Non-pigmented ciliary epithelial cell (primary cell): Measurements from ENCODE around the gene MRPL39.

ENCODE experiments used
- DNase-seq: peaks from one replicate; pipeline ENCODE4 v3.0.0-alpha.2; 2010; ENCODE audit warnings: low read depth

MRPL39 gene

DNA sequence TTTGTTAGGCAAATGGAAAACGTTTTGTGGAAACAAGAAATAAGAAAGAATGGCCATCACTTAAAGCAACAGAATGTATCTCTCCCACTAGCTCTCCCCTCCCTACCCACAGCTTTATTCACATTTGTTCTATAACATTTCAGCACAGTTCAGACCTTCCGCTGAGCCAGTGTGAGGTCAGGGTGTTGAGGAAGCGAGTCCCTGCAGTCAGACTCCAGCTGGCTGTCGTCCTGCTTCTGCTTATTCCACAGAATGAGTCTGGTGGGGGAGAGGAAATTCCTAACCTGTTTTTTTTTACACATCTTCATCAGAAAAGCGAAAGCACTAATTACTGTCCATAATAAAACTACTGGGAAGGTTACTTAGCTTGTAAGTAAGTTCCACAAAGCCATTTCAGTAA lies 39.0 kb downstream of the MRPL39 start:
- DNase-seq = peak; percentile 61

DNA sequence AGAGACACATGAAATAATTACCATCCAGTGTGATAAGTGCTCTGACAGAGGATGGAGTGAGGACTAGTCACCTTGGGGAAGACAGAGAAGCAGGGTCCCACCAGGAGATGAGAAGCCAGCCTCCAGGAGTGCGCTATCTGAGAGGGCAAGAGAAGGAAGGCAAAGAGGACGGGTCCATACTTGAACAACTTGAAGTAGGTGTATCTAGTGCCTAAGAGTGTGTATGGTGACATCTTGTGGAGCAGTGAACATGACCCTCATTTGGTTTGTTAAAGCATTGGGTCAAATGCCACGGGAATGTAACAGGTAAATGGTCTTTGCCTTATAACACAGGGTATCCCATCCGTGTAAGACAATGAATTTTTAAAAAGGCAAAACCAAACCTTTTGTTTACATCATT lies 39.8 kb downstream of the MRPL39 start:
- no peak for DNase-seq

DNA sequence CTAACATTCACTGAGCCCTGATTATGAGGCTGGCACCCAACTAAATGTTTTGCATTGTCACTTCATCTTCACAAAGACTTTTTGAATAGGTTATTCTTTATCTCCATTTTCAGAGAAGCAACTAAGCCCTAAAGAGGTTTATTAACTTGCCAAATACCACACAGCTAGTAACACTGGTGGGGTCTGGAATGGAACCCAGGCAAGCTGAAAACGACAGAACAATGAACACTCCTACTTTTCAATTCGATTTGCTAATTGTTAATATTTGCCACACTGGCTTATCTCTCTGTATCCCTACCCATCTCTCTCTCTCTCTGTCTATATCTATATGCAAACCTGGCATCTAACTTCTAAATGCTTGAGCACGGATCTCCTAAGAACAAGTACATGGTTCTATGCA lies 40.6 kb downstream of the MRPL39 start:
- DNase-seq = no peak

DNA sequence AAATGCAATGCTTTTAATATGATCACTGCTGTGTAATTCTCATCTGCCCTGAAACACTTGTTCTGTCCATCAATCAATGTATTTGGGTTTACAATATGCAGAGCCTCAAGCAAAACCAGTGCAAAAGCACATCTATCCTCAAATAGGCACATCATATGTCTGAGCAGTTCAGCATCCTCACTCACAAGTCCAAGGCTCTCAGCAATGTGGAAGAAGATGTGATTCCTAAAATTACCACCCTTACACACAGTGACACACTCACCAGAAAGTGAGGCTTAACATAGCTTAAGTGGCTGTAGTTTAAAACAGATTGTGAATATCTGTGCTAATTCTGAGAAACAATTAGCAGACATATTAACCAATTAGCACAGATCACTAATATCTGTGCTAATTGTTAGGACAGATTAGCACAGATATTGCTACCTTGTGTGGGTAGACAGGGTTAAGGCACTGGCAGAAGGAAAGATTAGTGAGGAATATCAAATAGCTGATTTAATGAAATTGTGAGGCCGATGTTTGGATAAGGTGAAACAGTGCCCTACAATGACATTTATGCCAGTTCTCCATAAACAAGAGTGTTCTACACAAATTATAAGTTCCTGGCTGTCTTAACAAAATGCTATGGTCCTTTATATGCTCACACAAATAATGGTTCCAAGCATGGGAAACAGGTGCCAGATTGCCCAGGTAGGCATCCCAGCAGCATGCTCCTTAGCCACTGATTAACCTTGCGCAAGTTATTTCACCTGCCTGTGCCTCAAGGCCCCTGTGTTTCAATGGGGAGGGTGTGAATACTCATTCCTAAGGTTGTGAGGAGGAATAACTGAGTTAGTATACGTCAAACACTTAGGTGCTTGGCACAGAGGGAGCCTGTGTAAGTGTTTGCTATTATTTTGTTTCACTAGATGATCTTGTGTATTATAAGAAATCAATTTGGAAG lies 41.7 kb downstream of the MRPL39 start:
- DNase-seq = no peak

DNA sequence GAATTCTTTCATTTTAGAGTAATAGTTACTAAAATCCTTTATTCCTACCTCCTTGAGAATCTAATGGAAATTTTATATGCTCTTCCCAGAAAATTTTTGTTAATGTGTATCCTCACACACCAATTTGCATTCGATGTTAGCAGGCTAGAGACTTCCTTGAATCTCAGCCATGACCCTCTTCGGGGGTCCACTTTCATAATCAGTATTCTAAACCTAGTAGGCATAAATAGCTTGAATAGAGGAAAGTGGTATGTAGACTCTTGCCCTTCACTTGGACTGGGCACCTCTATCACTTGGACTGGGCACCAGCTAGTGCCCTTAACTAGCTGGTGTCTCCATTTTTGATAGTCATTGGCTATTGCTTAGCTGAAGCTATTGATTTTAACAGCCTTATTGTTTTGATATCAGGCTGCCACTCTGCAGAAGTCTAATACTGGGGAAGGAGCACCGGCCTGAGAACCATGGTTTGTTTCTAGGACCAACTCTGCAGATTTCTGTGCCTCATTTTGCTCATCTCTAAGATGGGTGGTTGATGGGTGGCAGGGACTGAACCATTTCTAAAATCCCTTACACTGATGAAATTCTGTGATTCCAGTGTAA lies 42.8 kb downstream of the MRPL39 start:
- DNase-seq = no peak

DNA sequence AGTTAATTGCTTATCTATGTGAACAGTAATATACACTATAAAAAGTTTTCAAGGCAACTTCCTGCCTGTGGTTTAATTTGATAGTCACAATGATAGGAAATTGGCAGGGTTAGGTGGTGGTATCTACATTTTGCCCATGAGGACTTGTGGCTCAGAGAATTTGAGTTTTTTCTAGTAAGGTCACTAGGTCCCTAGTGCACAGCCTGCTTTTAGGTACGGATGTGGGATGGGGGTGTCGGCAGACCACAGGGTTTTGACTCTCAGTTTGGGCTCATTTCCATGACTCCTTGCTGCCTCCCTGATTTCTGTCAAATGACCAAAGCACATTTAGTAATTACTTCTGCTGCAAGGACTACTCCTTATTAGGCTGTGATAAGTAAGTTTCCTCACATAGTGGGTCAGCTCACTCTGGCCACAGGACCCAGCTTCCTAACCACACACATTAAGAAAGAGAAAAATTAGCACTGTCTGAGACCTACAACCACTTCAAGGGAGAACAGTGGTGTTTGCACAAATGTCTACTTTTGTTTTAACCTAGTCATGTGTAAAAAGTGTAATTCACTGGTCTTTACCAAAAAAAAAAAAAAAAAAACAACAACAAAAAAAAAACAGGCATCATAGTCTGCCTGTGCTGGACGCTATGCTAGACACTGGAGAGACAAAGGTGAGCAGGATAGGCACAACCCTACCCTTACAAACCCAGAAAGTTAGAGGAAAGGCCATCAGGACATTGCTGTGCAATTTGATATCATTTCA lies 43.7 kb downstream of the MRPL39 start:
- no peak for DNase-seq

DNA sequence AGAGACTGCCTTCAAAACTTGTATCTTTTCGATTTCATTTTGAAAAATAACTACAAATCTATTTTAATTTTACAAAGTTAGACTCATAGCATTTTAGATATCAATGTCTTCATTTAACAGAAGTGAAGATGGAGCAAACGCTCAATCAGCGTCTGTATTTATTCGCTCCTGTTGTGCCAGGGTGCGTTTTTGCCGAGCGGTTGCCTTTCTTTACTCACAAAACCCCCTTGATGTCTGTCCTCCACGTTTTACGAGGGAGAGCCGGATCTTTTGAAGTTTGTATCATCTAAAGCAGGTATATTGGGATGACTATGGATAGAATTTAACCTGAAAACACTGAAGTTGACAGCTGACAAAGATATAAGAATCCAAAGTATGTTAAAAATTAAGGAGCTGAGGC lies 44.6 kb downstream of the MRPL39 start:
- DNase-seq = no peak

DNA sequence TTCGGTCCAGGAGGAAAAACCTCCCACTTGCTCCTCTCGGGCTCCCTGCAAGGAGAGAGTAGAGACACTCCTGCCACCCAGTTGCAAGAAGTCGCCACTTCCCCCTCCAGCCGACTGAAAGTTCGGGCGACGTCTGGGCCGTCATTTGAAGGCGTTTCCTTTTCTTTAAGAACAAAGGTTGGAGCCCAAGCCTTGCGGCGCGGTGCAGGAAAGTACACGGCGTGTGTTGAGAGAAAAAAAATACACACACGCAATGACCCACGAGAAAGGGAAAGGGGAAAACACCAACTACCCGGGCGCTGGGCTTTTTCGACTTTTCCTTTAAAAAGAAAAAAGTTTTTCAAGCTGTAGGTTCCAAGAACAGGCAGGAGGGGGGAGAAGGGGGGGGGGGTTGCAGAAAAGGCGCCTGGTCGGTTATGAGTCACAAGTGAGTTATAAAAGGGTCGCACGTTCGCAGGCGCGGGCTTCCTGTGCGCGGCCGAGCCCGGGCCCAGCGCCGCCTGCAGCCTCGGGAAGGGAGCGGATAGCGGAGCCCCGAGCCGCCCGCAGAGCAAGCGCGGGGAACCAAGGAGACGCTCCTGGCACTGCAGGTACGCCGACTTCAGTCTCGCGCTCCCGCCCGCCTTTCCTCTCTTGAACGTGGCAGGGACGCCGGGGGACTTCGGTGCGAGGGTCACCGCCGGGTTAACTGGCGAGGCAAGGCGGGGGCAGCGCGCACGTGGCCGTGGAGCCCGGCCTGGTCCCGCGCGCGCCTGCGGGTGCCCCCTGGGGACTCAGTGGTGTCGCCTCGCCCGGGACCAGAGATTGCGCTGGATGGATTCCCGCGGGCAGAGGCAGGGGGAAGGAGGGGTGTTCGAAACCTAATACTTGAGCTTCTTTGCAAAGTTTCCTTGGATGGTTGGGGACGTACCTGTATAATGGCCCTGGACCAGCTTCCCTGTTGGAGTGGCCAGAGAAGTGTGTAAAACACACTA lies 45.3 kb downstream of the MRPL39 start:
- DNase-seq = no peak

DNA sequence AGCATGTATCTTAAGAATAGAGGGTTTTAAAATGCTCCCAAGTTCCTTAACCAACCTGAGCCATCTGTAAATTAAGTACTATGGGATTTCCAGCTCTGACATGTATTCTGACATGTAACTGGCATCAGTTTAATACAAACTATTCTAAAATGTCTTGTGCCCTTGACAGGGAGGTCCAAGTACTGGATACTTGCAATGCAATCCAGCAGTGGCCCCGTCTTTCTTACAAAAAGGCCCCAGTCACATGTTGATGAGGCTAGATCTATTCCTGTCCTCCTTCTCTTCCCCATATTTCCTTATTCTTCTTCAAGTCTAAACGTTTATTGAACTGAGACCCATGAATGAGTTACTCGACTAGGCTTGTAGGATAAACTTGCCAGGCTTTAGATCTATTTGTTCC lies 46.4 kb downstream of the MRPL39 start:
- no peak for DNase-seq

DNA sequence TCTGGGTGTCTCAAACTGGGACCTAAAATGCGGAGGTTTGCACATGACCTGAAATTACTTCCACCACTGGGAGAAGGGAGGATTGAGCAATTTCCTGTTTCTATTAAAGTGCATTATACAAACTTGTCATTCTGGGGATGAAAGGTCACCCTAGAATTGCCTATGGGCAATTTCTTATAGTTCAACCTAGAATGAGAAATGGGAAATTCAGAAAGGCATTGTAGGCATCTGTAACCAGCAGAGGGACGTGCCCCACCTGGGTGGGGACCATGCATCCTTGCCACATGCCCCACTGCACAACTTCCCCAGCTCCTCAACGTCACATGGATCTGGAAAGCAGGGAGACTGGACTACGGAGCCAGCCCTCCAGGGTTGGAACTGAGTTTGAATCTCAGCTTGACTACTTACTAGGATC lies 47.0 kb downstream of the MRPL39 start:
- DNase-seq = no peak

DNA sequence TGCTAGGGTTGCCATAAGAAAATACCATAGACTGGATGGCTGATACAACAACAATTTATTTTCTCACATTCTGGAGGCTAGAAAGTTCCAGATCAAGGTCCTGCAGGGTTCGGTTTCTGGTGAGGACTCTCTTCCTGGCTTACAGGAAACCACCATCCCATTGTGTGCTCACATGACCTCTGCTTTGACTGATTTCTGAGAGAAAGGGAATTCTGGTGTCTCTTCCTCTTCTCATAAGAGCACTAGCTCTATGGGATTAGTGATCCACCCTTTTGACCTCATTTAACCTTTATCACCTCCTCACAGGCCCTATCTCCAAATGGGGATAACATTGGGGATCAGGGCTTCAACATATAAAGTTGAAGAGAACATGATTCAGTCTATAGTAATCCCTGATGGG lies 47.5 kb downstream of the MRPL39 start:
- DNase-seq = no peak

DNA sequence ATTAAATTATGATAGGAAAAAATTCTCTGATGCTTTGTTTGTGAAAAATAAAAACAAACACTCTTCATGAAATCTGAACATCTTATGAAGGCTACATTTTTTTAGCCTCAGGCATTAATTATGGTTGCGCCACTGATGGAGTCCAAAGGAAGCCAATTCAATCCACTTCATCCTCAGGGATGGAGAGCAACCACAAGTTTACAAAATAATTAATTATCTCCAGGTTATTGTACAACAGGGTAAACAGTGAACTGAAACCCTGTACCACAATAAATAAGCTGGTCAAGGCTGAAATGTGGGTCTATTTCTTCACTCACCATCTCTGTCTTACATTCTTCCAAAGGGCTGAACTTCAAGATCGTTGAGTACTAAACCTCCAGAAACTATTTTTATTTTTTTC lies 49.2 kb downstream of the MRPL39 start:
- no peak for DNase-seq

DNA sequence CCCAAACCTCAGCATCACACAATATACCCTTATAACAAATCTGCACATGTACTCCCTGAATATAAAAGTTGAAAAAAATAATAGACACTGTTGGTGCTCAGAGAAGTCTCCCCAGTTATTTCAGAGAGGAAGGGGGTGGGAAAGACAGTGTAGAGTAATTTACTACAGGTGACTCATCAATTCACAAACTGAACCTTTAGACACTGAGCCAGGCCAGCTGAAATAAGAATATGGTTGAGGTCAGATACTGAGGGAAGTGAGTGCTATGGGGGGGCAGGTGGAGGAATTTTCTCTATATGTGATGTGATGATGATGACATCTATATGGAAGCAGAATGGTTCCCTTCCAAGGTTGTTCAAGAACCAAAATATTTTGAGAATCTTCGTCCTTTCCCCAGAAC lies 50.1 kb downstream of the MRPL39 start:
- DNase-seq = no peak

DNA sequence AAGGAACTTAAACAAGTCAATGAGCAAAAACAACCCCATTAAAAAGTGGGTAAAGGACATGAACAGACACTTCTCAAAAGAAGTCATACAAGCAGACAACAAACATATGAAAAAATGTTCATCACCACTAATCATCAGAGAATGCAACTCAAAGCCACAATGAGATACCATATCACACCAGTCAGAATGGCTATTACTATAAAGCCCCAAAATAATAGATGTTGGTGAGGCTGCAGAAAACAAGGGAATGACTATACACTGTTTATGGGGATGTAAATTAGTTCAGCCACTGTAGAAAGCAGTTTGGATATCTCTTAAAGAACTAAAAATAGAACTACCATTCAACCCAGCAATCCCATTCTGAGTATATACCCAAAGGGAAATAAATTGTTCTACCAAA lies 51.2 kb downstream of the MRPL39 start:
- DNase-seq = no peak

DNA sequence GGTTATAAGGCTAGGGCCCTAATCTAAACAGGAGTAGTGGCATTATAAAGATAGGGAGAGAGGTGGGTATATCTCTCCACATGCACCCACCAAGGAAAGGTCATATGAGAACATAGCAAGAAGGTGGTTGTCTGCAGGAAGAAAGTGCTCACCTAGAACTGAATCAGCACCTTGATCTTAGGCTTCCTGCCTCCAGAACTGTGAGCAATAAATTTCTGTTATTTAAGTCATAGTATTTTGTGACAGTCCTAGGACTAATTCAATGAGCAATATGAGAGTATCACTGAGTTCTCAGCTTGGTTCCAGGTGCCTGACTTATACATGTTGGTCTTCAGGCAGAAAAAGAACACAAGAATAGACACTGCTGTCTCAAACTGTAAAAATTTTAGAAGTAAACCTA lies 51.8 kb downstream of the MRPL39 start:
- no peak for DNase-seq

DNA sequence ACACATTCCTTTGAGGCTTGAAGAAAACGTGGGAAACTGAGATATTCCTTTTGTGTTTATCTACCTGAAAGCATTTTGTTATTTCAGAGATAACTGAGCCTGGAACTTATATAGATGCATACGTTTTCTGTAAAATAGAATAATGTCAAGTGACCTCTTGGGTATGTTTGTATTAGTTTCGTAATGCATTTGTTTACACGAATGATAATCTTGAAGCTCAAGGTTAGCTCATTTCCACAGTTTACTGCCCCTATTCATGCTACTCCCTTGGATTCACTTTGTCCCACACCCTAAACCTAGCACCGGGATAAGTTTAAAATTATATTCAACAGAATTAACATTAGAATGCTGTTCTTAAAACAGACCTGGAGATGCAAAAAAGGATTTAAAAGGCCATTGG lies 54.4 kb downstream of the MRPL39 start:
- no peak for DNase-seq

DNA sequence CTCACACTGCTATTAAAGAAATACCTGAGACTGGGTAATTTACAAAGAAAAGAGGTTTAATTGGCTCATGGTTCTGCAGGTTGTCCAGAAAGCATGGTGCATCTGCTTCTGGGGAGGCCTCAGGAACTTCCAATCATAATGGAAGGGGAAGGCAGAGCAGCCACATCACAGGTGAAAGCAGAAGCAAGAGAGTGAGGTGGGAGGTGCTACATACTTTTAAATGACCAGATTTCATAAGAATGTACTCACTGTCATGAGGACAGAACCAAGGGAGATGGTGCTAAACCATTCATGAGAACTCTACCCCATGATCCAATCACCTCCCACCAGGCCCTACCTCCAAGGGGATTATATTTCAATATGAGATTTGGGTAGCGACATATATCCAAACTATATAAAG lies 55.7 kb downstream of the MRPL39 start:
- no peak for DNase-seq

DNA sequence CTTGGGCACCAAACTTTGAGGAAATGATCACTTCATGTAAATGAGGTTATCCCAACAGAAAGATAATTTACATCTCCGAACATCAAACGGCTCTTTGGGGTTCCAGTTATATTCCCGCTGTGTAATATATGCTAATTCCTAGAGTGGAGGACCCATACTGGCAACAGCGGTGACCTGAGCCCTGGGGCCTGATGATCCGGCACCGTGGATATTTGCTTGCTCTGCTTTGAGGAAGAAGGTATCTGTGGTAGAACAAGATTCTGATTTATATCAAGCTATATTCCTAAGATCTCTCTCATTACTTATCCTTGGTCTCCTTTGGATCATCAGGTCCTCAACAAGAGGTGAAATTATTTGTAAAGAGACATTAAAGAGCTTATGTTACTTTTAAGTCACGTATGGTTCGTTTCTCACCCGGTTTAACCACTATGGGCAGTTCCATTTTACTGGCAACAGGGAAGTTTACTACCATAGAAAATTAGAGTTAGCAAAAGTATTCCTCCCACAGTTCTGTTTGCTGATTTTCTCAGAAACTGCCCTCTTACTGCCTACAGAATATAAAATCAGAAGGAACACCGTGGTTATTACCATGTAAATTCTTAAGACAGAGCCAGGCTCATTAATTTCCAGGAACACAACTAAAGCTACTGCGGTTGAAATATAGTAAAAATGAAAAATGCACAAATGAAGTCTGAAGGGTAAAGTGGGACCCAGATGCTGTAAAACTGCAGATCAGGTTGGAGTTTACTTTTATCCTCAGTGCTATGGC lies 56.7 kb downstream of the MRPL39 start:
- DNase-seq = no peak

DNA sequence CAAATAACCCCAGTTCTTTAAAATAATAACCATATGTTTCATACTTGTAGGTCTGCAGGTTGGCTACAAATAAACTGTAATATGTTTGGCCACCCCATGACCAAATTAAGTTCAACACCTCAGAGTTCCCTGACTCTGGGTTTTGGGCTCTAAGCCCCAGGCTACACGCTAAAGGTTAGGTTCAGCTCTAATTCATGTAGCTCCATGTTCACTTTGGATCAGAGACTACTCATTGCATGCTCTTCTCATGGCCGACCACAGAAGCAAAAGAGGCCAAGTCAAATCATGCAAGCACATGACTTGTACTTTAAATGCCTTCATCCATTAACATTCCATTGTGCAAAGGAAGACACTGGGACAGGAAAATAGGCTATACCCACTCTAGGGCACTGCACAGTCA lies 66.2 kb downstream of the MRPL39 start:
- DNase-seq = no peak

DNA sequence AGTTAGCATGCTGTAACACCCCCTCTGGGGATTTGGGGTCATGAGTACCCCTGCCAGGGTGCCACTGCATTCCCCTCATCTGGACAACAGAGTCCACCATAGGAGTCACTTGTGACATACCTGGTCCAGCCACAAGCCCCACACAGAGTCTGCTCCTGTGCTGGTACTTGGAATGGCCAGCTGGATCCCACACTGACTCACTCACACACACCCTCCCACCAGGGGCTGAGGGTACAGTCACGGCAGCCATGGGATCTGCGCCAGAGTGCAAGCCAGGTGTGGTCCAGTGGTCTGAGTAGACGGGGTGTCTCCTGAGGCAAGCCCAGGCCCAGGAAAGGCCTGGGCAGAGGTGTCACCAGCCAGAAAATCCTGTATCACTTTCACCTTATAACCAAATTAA lies 67.7 kb downstream of the MRPL39 start:
- no peak for DNase-seq

DNA sequence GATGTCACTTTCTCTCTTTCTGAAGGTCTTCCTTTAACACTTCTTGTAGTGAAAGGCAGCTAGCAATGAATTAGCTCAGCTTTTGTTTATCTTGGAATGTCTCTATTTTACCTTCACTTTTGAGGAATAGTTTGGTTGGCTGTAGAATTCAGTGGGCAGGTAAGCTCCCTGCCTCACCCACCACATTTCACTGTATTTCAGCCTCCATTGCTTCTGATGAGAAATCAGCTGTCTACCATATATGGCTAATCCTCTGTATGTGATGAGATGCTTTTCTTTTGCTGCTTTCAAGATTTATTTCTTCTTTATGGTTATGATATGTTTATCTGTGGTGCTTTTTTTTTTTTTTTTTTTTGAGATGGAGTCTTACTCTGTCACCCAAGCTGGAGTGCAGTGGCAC lies 70.1 kb downstream of the MRPL39 start:
- no peak for DNase-seq
